ENCODE results near the gene CNIH3.
A peak's percentile ranks its signal among the peaks of the same experiment; 100 is the strongest.
"Not testable (repeated sequence)": the region's sequence is repeated elsewhere in the genome, so short reads cannot be mapped to it uniquely, and the experiment has no call there.

The CNIH3 gene

DNA sequence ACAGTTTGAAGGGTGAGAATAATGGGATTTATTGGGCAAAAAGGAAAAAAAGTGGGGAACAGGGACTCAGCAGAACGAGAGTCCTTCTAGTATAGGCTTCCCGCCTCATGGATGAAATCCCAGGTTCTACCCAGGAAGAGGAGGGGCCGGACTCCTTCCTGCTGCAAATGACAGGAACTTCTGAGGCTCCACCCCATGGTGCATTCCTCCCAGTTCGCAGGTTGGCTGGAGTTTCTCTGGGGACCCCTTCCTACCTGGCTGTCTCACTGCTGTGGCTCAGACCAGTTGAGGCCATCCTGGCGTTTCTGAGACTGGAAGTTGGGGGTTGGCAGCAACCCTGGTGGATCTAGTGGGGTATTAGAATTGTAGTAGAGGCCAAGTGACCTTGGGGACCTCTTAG lies 27.5 kb downstream of the CNIH3 start:
- no peak for DNase-seq (ENCODE audit: low read depth)

DNA sequence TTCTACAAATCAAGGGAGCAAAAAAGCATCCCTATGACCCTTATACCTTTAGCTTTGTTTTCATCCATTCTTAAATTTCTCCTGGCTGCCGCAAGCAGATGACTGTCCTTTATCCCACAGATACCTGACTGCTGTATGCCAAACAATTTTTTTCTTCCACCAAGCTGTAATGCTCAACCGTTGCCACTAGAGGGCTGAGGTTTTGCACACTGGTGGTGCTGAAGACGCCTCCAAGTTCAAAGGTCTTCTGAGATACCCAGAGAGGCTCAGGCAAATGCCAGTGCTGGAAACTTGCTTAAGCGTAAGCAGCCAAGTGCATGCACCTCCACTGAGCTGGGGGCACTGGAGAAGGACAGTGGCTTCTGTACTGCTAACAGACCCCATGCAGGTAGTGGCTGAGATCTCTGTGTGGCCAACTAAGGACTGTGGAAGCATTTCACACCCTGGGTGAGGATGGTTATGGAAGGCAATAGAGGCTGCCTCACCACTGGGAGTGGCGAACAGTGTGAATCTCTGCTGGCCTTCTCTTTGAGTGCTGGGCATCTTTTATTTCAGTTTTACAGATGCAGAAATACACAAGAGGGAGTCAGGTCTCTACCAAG lies 28.5 kb downstream of the CNIH3 start:
- peak; percentile 21 for DNase-seq (ENCODE audit: low read depth)

DNA sequence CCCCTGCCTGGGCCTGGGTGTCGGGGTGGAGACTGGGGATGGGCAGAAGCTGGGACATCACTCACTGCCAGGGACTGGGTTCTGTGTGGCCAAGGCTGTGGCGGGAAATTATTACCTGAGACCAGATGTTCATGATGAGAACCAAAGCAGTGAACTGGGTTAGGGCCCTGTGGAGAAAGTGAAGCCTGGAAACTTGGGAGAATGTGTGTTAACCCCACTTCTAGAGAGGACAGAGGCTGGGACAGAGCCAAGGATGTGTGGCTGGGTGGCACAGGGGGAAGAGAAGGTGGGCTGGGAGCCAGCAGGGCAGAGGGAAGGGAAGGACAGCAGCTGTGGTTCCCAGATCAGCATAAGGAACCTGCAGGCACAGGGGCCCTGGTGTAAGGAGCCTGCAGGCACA lies 31.3 kb downstream of the CNIH3 start:
- no peak for DNase-seq (ENCODE audit: low read depth)

- DNase-seq (ENCODE audit: low read depth), result no peak
Observed at GRCh38 chr1:224650290-224650689, 34.2 kb downstream of the CNIH3 start.

- no peak for DNase-seq (ENCODE audit: low read depth)
Observed at GRCh38 chr1:224651188-224651587, 35.1 kb downstream of the CNIH3 start.

GRCh38 chr1:224656392-224656791 lies 40.3 kb downstream of the CNIH3 start:
- DNase-seq (ENCODE audit: low read depth), result no peak

DNA sequence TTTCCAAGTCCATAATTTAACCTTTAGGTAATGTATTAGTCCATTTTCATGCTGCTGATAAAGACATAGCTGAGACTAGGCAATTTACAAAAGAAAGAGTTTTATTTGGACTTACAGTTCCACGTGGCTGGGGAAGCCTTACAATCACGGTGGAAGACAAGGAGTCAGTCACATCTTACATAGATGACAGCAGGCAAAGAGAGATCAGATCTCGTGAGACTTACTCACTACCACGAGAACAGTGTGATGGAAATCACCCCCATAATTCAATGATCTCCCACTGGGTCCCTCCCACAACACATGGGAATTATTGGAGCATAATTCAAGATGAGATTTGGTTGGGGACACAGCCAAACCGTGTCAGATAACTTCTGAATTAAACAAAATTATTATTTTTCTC lies 44.0 kb downstream of the CNIH3 start:
- DNase-seq (ENCODE audit: low read depth), result no peak

GRCh38 chr1:224662870-224663269 lies 46.8 kb downstream of the CNIH3 start:
- no peak for DNase-seq (ENCODE audit: low read depth)

DNA sequence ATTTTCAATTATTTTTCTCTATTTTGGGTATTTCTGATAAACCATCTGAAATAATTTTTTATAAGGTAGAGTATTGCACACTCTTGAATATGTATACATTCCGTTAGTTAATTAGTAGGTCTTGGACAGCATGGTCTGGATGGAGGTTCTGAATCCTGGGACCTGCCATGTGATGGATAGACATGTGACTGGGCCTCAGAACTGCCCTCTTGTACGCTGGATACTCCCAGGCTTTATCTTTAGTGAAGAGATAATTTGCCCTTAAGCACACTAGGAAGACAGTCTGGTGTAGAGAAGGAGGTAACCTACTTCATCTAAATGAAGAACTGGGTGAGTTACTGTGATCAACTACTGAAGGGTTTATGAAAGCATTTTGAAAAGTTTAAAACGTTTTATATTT lies 48.9 kb downstream of the CNIH3 start:
- DNase-seq (ENCODE audit: low read depth), result no peak

DNA sequence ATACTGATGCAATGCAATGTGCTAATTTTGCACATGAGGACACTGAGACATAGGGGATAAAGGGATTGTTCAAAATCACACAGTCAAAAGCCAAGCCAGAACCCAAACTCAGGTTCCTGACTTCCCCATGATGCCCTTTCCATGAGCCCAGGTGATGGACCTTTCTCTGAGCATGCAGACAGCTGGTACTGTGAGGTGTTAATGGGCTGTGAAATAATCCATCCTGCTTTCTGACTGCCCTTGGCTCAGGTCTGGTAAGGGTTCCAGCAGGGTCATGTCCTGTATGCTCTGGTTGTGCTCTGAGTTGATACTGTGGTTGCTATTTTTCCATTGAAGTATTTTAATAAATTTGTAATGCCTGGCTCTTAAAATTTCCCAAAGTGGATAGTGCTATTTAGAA lies 50.0 kb downstream of the CNIH3 start:
- no peak for DNase-seq (ENCODE audit: low read depth)

GRCh38 chr1:224666913-224667312 lies 50.8 kb downstream of the CNIH3 start:
- no peak for DNase-seq (ENCODE audit: low read depth)

GRCh38 chr1:224668984-224669383 lies 52.9 kb downstream of the CNIH3 start:
- no peak for DNase-seq (ENCODE audit: low read depth)

- no peak for DNase-seq (ENCODE audit: low read depth)
Observed at GRCh38 chr1:224669403-224669802, 53.3 kb downstream of the CNIH3 start.

DNA sequence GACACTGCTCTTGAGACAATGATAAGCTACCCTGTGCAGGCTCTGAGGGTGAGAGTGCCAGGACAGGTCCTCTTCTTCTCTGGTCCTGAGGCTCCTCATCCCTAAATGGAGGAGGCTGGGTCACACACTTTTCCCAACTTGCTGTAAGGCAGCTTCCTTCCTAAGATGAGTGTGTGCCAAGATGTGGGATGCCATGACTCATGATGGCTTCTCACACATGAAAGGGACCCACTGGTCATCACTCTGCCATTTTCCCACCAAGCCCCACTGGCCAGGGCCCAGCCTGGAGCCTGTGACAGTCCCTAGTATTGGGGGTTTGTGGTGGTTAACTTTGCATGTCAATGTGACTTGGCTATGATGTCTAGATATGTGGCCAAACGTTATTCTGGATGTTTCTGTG lies 54.4 kb downstream of the CNIH3 start:
- DNase-seq (ENCODE audit: low read depth), result peak; percentile 21

- DNase-seq (ENCODE audit: low read depth), result peak; percentile 18
Observed at GRCh38 chr1:224671076-224671475, 55.0 kb downstream of the CNIH3 start.

GRCh38 chr1:224673141-224673540 lies 57.0 kb downstream of the CNIH3 start:
- no peak for DNase-seq (ENCODE audit: low read depth)

GRCh38 chr1:224675590-224675989 lies 59.5 kb downstream of the CNIH3 start:
- DNase-seq (ENCODE audit: low read depth), result no peak

DNA sequence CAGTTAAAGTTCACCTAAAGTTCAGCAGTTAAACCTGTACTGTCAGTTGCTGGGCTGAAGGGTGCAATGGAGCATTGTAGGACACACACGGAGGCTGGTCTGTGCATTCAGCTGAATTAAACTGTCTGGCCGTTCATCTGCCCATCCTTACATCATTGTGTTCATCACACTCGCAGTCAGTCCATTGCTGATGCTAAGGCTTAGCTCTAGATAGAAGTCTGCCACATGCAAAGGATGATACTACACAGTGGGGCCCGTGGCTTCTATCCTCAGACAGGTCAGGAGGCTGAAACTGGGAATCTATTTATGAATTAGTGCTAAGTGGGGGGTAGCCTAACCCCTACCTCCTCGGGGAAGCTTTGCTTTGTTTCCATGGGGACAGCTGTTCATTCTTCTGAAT lies 60.4 kb downstream of the CNIH3 start:
- DNase-seq (ENCODE audit: low read depth), result no peak

- no peak for DNase-seq (ENCODE audit: low read depth)
Observed at GRCh38 chr1:224678168-224678567, 62.1 kb downstream of the CNIH3 start.

GRCh38 chr1:224679606-224680005 lies 63.5 kb downstream of the CNIH3 start:
- no peak for DNase-seq (ENCODE audit: low read depth)

GRCh38 chr1:224681816-224682215 lies 65.7 kb downstream of the CNIH3 start:
- no peak for DNase-seq (ENCODE audit: low read depth)

- DNase-seq (ENCODE audit: low read depth), result no peak
Observed at GRCh38 chr1:224683936-224684335, 67.8 kb downstream of the CNIH3 start.

GRCh38 chr1:224684979-224685425 lies 68.9 kb downstream of the CNIH3 start:
- DNase-seq (ENCODE audit: low read depth), result no peak

DNA sequence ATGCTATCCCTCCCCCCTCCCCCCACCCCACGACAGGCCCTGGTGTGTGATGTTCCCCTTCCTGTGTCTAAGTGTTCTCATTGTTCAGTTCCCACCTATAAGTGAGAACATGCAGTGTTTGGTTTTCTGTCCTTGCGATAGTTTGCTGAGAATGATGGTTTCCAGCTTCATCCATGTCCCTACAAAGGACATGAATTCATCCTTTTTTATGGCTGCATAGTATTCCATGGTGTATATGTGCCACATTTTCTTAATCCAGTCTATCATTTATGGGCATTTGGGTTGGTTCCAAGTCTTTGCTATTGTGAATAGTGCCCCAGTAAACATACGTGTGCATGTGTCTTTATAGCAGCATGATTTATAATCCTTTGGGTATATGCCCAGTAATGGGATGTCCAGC lies 70.0 kb downstream of the CNIH3 start:
- DNase-seq (ENCODE audit: low read depth), result not testable (repeated sequence)

DNA sequence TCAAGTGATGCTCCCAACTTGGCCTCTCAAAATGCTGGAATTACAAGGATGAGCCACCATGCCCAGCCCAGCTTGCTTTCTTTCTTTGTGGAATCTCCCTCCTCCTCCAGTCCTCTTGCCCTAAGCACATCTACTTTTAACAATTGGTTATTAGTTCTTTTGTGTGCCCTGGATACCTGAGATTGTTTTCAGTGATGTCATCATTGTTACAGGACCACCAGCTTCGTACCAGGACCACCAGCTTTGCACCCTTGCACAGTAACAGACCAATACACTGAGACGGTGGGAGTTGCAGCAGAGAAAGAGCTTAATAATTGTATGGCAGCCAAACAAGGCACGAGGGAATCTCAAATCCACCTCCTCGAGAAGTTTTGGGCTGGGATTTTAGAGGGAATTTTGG lies 71.3 kb downstream of the CNIH3 start:
- DNase-seq (ENCODE audit: low read depth), result no peak

Measured in stromal cell of bone marrow (primary cell).